ENCODE data around the gene CDH4. TPM values are rescaled to one million over a fixed set of nuclear protein-coding genes. Genes with fewer than 3 reads are reported as not detected.

Gene CDH4
- total and polyA plus RNA-seq, 2 of the 4 experiments (the other 2 are of a cell fraction) = 1.6 to 3.5 TPM

DNA sequence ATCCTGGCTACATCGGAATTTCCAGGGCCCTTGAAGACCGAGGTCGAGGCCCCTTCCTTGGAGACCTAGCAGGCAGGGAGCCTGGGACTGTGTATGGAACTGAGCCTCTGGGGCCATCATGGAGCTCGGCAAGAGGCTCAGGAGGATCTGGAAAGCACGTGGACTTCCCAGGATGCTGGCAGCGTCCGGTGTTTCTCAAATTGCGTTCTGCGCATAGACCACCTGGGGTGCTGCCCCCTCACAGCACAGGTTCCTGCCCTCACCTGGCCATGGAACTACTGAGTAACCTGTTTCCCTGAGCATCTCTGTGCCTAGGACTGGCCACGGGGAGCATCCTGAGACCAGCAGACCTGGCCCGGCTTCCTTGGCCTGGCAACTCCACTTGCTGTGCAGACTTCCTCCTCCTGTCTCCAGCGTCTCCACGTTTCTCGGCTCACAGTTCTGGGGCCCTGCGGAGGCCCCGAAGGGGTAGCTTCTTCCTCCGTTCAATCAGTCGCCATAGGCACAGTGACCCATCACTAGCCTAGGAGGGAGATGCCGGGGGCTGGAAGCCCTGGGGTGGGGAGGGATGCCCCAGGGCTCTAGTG is 144.3 kb downstream of the CDH4 start:
- H3K14ac ChIP-seq (replicated peaks; ENCODE audit: low read depth, low read length) = no peak overlapping the region
- H3K36me3 ChIP-seq (ENCODE audit: control insufficient read depth, insufficient read depth, low read length) = no peaks in the 10 kb centered on the region
- no peak overlapping the region for H2AK9ac ChIP-seq (replicated peaks; ENCODE audit: low read depth, low read length, poor library complexity)
- DNase-seq (no peak), ATAC-seq (ENCODE audit: low read depth) (no peak)
- H3K9me3 ChIP-seq (ENCODE audit: control insufficient read depth, insufficient read depth, low read length) = peaks cover 5% of the 10 kb centered on the region; the same call in 1 of the 2 replicates
- H4K91ac ChIP-seq (ENCODE audit: insufficient read depth, low read depth, low read length) = no peak overlapping the region
- no peak overlapping the region for H3K4me3 ChIP-seq (ENCODE audit: insufficient read depth, low read depth, low read length)
- no peak overlapping the region for H2BK20ac ChIP-seq (ENCODE audit: low read depth, low read length)
- intact Hi-C loops (cut with micrococcal nuclease) = no loop called here
- H3K9ac ChIP-seq (ENCODE audit: low read depth, low read length) = no peak overlapping the region
- no peaks in the 10 kb centered on the region for H4K20me1 ChIP-seq (ENCODE audit: insufficient read depth, low read length)
- no peak overlapping the region for H3K18ac ChIP-seq (ENCODE audit: low read depth, low read length)
- H3K4ac ChIP-seq (ENCODE audit: low read depth, low read length) = no peak overlapping the region
- no peak overlapping the region for H2AFZ ChIP-seq (replicated peaks; ENCODE audit: low read length, poor library complexity)
- H3K27ac ChIP-seq (ENCODE audit: insufficient read depth, low read length) = no peak overlapping the region
- no peak overlapping the region for H4K5ac ChIP-seq (ENCODE audit: low read depth, low read length)
- 0 out of 2 replicates have a peak, but pooled peaks cover 4% of the 10 kb centered on the region for H3K4me1 ChIP-seq (ENCODE audit: control insufficient read depth, insufficient read depth, low read length)
- in situ Hi-C loops (cut with MboI; ENCODE audit: low sequenced_read_pairs) = no loop called here
- no TSS peak for BruUV-seq (replicated peaks)
- ChIA-PET CTCF (no interaction called here), POLR2A (ENCODE audit: unreplicated experiment) (no interaction called here)
- H2BK15ac ChIP-seq (ENCODE audit: low read depth, low read length) = no peak overlapping the region
- WGBS, 2 experiments (ENCODE audit: extremely low coverage in 2 of 2, insufficient read length in 1 of 2) = 91% methylated on average over 10 of the region's 19 CpGs; no CpG with 5 or more reads in 1 of the 2 experiments
- dilution Hi-C loops (cut with HindIII; ENCODE audit: low sequenced_read_pairs, unreplicated experiment) = no loop called here
- no peak overlapping the region for H4K8ac ChIP-seq (ENCODE audit: low read depth in 2 of 2, low read length in 2 of 2)
- no peak overlapping the region for H3K23ac ChIP-seq (ENCODE audit: low read depth, low read length)
- H3K9me1 ChIP-seq (ENCODE audit: insufficient read depth, low read length) = no peaks in the 10 kb centered on the region
- no peak overlapping the region for H2BK5ac ChIP-seq (ENCODE audit: low read depth, low read length, poor library complexity, severe bottlenecking)
- no peak overlapping the region for H2AK5ac ChIP-seq (ENCODE audit: low read depth, low read length)
- no peak overlapping the region for H3K4me2 ChIP-seq (ENCODE audit: low read depth, low read length)
- TF ChIP-seq FOS (IDR thresholded peaks at IDR 0.05; ENCODE audit: low read depth, low read length) = no peak
- no peak for TF ChIP-seq RAD21 (IDR thresholded peaks at IDR 0.05; ENCODE audit: low read length)
- no peak for TF ChIP-seq CEBPB (IDR thresholded peaks at IDR 0.05; ENCODE audit: low read depth, low read length)
- TF ChIP-seq SMC3 (IDR thresholded peaks at IDR 0.05; ENCODE audit: low read depth, low read length) = no peak
- TF ChIP-seq CHD1 (IDR thresholded peaks at IDR 0.05; ENCODE audit: low read depth, low read length) = no peak
- TF ChIP-seq, protein P1, sequence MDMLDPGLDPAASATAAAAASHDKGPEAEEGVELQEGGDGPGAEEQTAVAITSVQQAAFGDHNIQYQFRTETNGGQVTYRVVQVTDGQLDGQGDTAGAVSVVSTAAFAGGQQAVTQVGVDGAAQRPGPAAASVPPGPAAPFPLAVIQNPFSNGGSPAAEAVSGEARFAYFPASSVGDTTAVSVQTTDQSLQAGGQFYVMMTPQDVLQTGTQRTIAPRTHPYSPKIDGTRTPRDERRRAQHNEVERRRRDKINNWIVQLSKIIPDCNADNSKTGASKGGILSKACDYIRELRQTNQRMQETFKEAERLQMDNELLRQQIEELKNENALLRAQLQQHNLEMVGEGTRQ (IDR thresholded peaks at IDR 0.05; ENCODE audit: low read depth, low read length) = no peak
- TF ChIP-seq MAZ (IDR thresholded peaks at IDR 0.05; ENCODE audit: borderline replicate concordance, low read depth, low read length) = no peak
- no peak for TF ChIP-seq BHLHE40 (IDR thresholded peaks at IDR 0.05; ENCODE audit: low read depth, low read length)
- no peak for TF ChIP-seq RCOR1 (IDR thresholded peaks at IDR 0.05; ENCODE audit: insufficient replicate concordance, low read length)
- TF ChIP-seq RFX5 (IDR thresholded peaks at IDR 0.05; ENCODE audit: low read depth, low read length) = no peak
- no peak for TF ChIP-seq MAFK (IDR thresholded peaks at IDR 0.05; ENCODE audit: low read depth, low read length)
- TF ChIP-seq, protein P2, sequence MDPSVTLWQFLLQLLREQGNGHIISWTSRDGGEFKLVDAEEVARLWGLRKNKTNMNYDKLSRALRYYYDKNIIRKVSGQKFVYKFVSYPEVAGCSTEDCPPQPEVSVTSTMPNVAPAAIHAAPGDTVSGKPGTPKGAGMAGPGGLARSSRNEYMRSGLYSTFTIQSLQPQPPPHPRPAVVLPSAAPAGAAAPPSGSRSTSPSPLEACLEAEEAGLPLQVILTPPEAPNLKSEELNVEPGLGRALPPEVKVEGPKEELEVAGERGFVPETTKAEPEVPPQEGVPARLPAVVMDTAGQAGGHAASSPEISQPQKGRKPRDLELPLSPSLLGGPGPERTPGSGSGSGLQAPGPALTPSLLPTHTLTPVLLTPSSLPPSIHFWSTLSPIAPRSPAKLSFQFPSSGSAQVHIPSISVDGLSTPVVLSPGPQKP (IDR thresholded peaks at IDR 0.05; ENCODE audit: borderline replicate concordance, low read depth, low read length) = no peak
- no peak overlapping the region for H3K56ac ChIP-seq (ENCODE audit: extremely low read depth, insufficient read depth, low read length)
- H2BK120ac ChIP-seq (ENCODE audit: low read depth, low read length) = no peak overlapping the region
- no peaks in the 10 kb centered on the region for H3K27me3 ChIP-seq (ENCODE audit: control insufficient read depth, insufficient read depth, low read length)
- H3K79me1 ChIP-seq (ENCODE audit: low read depth in 1 of 2, low read length in 2 of 2) = no peaks in the 10 kb centered on the region

Measured in IMR-90 (cell line).